Right atrium auricular region (tissue), 2 donors: ENCODE data around the gene ALOX15. TPM values are rescaled to one million over a fixed set of nuclear protein-coding genes. Genes with fewer than 3 reads are reported as not detected.
A peak's percentile ranks its signal among the peaks of the same experiment; 100 is the strongest.
"Not testable (repeated sequence)": the region's sequence is repeated elsewhere in the genome, so short reads cannot be mapped to it uniquely, and the experiment has no call there.

Experiments used
- DNase-seq: peaks from one replicate; pipeline ENCODE4 v3.0.0-alpha.2; 2019; ENCODE audit warnings: low spot score
- H3K27ac ChIP-seq, 2 donors: fragments of 200-600 bp; sonication (generic); 1 replicate in 1 of 2; 2 replicates in 1 of 2; pipeline ENCODE4 v1.5.1; 2016 to 2019
- H3K27me3 ChIP-seq, 2 donors: fragments of 200-600 bp; sonication (generic); one replicate each; pipeline versions ENCODE4 v1.5.1 to v1.6.0; 2017 to 2019
- H3K36me3 ChIP-seq: fragments of 200-600 bp; sonication (generic); one replicate; pipeline ENCODE4 v1.5.1; 2016
- H3K4me1 ChIP-seq, 2 donors: fragments of 200-600 bp; sonication (generic); one replicate each; pipeline versions ENCODE4 v1.5.1 to v1.6.0; 2017 to 2019
- H3K4me3 ChIP-seq, 2 donors: fragments of 200-600 bp; sonication (generic); 1 replicate in 1 of 2; 2 replicates in 1 of 2; pipeline ENCODE4 v1.5.1; 2017 to 2019; ENCODE audit warnings: mild to moderate bottlenecking in 1 of 2, moderate library complexity in 1 of 2
- H3K9me3 ChIP-seq, 2 donors: fragments of 200-600 bp; sonication (generic); one replicate each; pipeline ENCODE4 v1.5.1; 2019
- total RNA-seq, 2 donors: library from RNA; depleted of rRNA; stranded (reverse); fragments of >200 nt; gene quantifications; one replicate each; pipeline ENCODE4 v1.1.0, GENCODE V29; 2016
- TF ChIP-seq, protein P1 (sequence below), 2 donors: fragments of 200-600 bp; sonication (generic); IDR thresholded peaks; one replicate each; pipeline ENCODE4 v1.5.1; 2019; ENCODE audit warnings: antibody characterized with exemption in 2 of 2

The ALOX15 gene
- total RNA-seq, 2 donors from 2014 or later: 16.9 to 65.0 TPM

- no peak for DNase-seq
- Histone ChIP-seq H3K36me3 (no peaks in the 10 kb centered on the region), H3K9me3 (peaks cover 0 to 5% of the 10 kb centered on the region in 2 donors), H3K4me3 (no peak overlapping the region), H3K4me1 (peaks cover 0 to 14% of the 10 kb centered on the region in 2 donors), H3K27me3 (no peaks in the 10 kb centered on the region), H3K27ac (peak overlapping the region in 1 of 2 donors; percentile 27)
- TF ChIP-seq, protein P1, sequence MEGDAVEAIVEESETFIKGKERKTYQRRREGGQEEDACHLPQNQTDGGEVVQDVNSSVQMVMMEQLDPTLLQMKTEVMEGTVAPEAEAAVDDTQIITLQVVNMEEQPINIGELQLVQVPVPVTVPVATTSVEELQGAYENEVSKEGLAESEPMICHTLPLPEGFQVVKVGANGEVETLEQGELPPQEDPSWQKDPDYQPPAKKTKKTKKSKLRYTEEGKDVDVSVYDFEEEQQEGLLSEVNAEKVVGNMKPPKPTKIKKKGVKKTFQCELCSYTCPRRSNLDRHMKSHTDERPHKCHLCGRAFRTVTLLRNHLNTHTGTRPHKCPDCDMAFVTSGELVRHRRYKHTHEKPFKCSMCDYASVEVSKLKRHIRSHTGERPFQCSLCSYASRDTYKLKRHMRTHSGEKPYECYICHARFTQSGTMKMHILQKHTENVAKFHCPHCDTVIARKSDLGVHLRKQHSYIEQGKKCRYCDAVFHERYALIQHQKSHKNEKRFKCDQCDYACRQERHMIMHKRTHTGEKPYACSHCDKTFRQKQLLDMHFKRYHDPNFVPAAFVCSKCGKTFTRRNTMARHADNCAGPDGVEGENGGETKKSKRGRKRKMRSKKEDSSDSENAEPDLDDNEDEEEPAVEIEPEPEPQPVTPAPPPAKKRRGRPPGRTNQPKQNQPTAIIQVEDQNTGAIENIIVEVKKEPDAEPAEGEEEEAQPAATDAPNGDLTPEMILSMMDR (IDR thresholded peaks at IDR 0.05): no peak
Measured at GRCh38 chr17:4625181-4625617, 16.3 kb downstream of the ALOX15 start.

- not testable (repeated sequence) for H3K9me3 ChIP-seq, DNase-seq, H3K4me3 ChIP-seq, H3K36me3 ChIP-seq, H3K27me3 ChIP-seq
- Histone ChIP-seq H3K4me1 (peaks cover 0 to 14% of the 10 kb centered on the region in 2 donors), H3K27ac (peak overlapping the region in 1 of 2 donors; percentile 27)
Measured at GRCh38 chr17:4624451-4624911, 17.0 kb downstream of the ALOX15 start.

- no peaks in the 10 kb centered on the region for H3K36me3 ChIP-seq
- peaks cover 0 to 5% of the 10 kb centered on the region in 2 donors for H3K9me3 ChIP-seq
- no peak overlapping the region for H3K27ac ChIP-seq
- peaks cover 0 to 14% of the 10 kb centered on the region in 2 donors for H3K4me1 ChIP-seq
- H3K4me3 ChIP-seq: no peak overlapping the region
- H3K27me3 ChIP-seq: no peaks in the 10 kb centered on the region
- DNase-seq: no peak
- TF ChIP-seq, protein P1 (IDR thresholded peaks at IDR 0.05): no peak
Measured at GRCh38 chr17:4623249-4623648, 18.2 kb downstream of the ALOX15 start.

DNA sequence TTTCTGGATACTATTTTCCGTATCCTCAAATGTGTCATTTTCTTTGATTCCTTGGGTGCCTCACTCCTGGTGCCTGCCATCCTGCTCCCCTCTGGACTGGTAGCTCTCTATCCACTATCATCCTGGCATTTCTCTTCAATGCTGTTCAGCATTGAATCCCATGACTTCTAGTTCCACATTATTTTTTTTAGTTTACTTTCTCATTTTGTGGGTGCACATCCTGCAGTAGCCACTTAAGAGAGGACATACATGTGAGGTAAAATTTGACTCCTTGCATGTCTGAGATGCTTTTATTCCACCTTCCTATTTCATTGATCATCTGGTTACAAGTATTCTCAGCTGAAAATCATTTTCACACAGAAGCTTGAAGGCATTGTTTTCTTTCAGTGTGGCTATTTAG lies 19.1 kb downstream of the ALOX15 start:
- H3K27me3 ChIP-seq: no peaks in the 10 kb centered on the region
- H3K4me3 ChIP-seq: no peak overlapping the region
- peaks cover 0 to 5% of the 10 kb centered on the region in 2 donors for H3K9me3 ChIP-seq
- H3K36me3 ChIP-seq: no peaks in the 10 kb centered on the region
- no peak for DNase-seq
- no peak overlapping the region for H3K27ac ChIP-seq
- peaks cover 0 to 14% of the 10 kb centered on the region in 2 donors for H3K4me1 ChIP-seq
- TF ChIP-seq, protein P1 (IDR thresholded peaks at IDR 0.05): no peak

- Histone ChIP-seq H3K4me1 (peaks cover 0 to 11% of the 10 kb centered on the region in 2 donors), H3K9me3 (peaks cover 0 to 5% of the 10 kb centered on the region in 2 donors), H3K27ac (no peak overlapping the region), H3K27me3 (no peaks in the 10 kb centered on the region), H3K4me3 (no peak overlapping the region), H3K36me3 (no peaks in the 10 kb centered on the region)
- DNase-seq: no peak
- TF ChIP-seq, protein P1 (IDR thresholded peaks at IDR 0.05): no peak
Measured at GRCh38 chr17:4620531-4621101, 20.9 kb downstream of the ALOX15 start.

- TF ChIP-seq, protein P1 (IDR thresholded peaks at IDR 0.05): no peak
- H3K27me3 ChIP-seq: no peaks in the 10 kb centered on the region
- H3K36me3 ChIP-seq: no peaks in the 10 kb centered on the region
- H3K4me3 ChIP-seq: no peak overlapping the region
- H3K27ac ChIP-seq: no peak overlapping the region
- DNase-seq: no peak
- no peaks in the 10 kb centered on the region for H3K4me1 ChIP-seq
- peaks cover 0 to 5% of the 10 kb centered on the region in 2 donors for H3K9me3 ChIP-seq
Measured at GRCh38 chr17:4617590-4618351, 23.7 kb downstream of the ALOX15 start.
